Measurements from ENCODE around the gene NLGN1. TPM values are rescaled to one million over a fixed set of nuclear protein-coding genes. Genes with fewer than 3 reads are reported as not detected.

NLGN1 gene
- total RNA-seq, 1 experiment from 2014 or later, result 5.2 TPM

- H3K4me1 Mint-ChIP-seq, result peaks cover 48 to 50% of the 10 kb centered on the region in 2 experiments
- no peaks in the 10 kb centered on the region; the same call in 1 of the 2 replicates for H3K4me1 ChIP-seq (ENCODE audit: insufficient read depth, low read length)
- no peak overlapping the region for H3K14ac ChIP-seq (ENCODE audit: insufficient read depth, low read length)
- no peaks in the 10 kb centered on the region for H3K23me2 ChIP-seq (ENCODE audit: insufficient read length, low read depth, low read length, poor library complexity, severe bottlenecking)
- no peak overlapping the region; a peak in 1 of 7 replicates for H3K27ac Mint-ChIP-seq
- H4K5ac ChIP-seq (ENCODE audit: insufficient read length, low read depth, low read length), result no peak overlapping the region
- H2BK12ac ChIP-seq (ENCODE audit: insufficient read length, low read depth, low read length), result no peak overlapping the region
- no peaks in the 10 kb centered on the region for H4K20me1 ChIP-seq (ENCODE audit: control insufficient read depth, insufficient read depth, insufficient read length)
- H3K79me2 ChIP-seq (ENCODE audit: insufficient read depth, low read length), result no peaks in the 10 kb centered on the region
- no peaks in the 10 kb centered on the region for H3K9me3 ChIP-seq (ENCODE audit: control insufficient read depth, low read depth, low read length)
- no peak overlapping the region for H3K4me3 Mint-ChIP-seq
- H3K36me3 Mint-ChIP-seq (ENCODE audit: insufficient read depth in 1 of 3, low read depth in 3 of 3), result no peaks in the 10 kb centered on the region
- no peaks in the 10 kb centered on the region for H3K9me3 Mint-ChIP-seq
- no peak overlapping the region for H2BK120ac ChIP-seq (ENCODE audit: low read depth, low read length, poor library complexity, severe bottlenecking)
- H3K56ac ChIP-seq (ENCODE audit: insufficient read length, low read depth, low read length), result no peak overlapping the region
- no peak overlapping the region for H3K4ac ChIP-seq (ENCODE audit: low read depth, low read length)
- H3K27me3 Mint-ChIP-seq (ENCODE audit: low read depth), result no peaks in the 10 kb centered on the region; the same call in 1 of the 2 replicates
- WGBS (ENCODE audit: extremely low coverage, insufficient read length, low lambda C conversion rate), result no CpG with 5 or more reads among the region's 1 CpG
- no peak for DNase-seq
- H3K18ac ChIP-seq (ENCODE audit: insufficient read length, low read depth, low read length), result no peak overlapping the region
- H3T11ph ChIP-seq (ENCODE audit: low read length), result no peak overlapping the region
- H3K27me3 ChIP-seq (ENCODE audit: insufficient read depth, low read length), result no peaks in the 10 kb centered on the region
- no peak overlapping the region for H4K91ac ChIP-seq (ENCODE audit: insufficient read length, low read depth, low read length)
- no peak overlapping the region for H3K9ac ChIP-seq (ENCODE audit: extremely low read depth, insufficient read length, low read length)
- no peaks in the 10 kb centered on the region for H3K79me1 ChIP-seq (ENCODE audit: insufficient read depth, low read depth, low read length, poor library complexity, severe bottlenecking)
- H3K27ac ChIP-seq (ENCODE audit: insufficient read length, low read depth, low read length), result no peak overlapping the region
- TF ChIP-seq CTCF (conservative IDR thresholded peaks at IDR 0.05), result no peak
- no peak overlapping the region for H4K8ac ChIP-seq (replicated peaks; ENCODE audit: insufficient read length, low read depth, low read length)
- no peak overlapping the region for H3K23ac ChIP-seq (ENCODE audit: insufficient read length, low read depth, low read length)
- no peak overlapping the region for H2BK20ac ChIP-seq (ENCODE audit: low read depth, low read length, poor library complexity, severe bottlenecking)
- H2BK15ac ChIP-seq (ENCODE audit: low read depth, low read length), result no peak overlapping the region
- H2AK5ac ChIP-seq (ENCODE audit: insufficient read length, low read length), result no peak overlapping the region
- no peak overlapping the region for H2AFZ ChIP-seq (ENCODE audit: low read length)
- no peak overlapping the region for H2BK5ac ChIP-seq (ENCODE audit: insufficient read length, low read length)
- no peak overlapping the region for H3K4me2 ChIP-seq (ENCODE audit: insufficient read depth, insufficient read length, low read length)
Observed at GRCh38 chr3:173796405-173796804, 398.9 kb downstream of the NLGN1 start.

Data from H9 (cell line).